Testis (tissue), 3 donors: ENCODE data around the gene TDRD10. TPM values are rescaled to one million over a fixed set of nuclear protein-coding genes. Genes with fewer than 3 reads are reported as not detected.

Source experiments
- DNase-seq: peaks from one replicate; pipeline ENCODE4 v3.0.0-alpha.2; 2019
- H3K27ac ChIP-seq, 2 donors: fragments of 200-600 bp; sonication (generic); one replicate each; pipeline ENCODE4 v1.5.1; 2019
- H3K27me3 ChIP-seq: fragments of 200-600 bp; sonication (generic); one replicate; pipeline ENCODE4 v1.5.1; 2019
- H3K36me3 ChIP-seq: fragments of 200-600 bp; sonication (generic); one replicate; pipeline ENCODE4 v1.5.1; 2017; ENCODE audit warnings: low read depth; ENCODE audit errors: missing control alignments
- H3K4me1 ChIP-seq: fragments of 200-600 bp; sonication (generic); one replicate; pipeline ENCODE4 v1.5.1; 2019
- H3K4me3 ChIP-seq, 2 donors: fragments of 200-600 bp; sonication (generic); one replicate each; pipeline ENCODE4 v1.5.1; 2017 to 2019
- H3K9me3 ChIP-seq: fragments of 200-600 bp; sonication (generic); one replicate; pipeline ENCODE4 v1.5.1; 2017
- CTCF ChIP-seq, 3 experiments: fragments of 450-650 bp in 2 of 3; fragments of 200-600 bp in 1 of 3; sonication (generic) in 1 of 3; IDR thresholded peaks; one replicate each; pipeline ENCODE4 v1.5.1; 2016 to 2019; ENCODE audit warnings: antibody characterized with exemption in 3 of 3, mild to moderate bottlenecking in 2 of 3, moderate library complexity in 1 of 3
- POLR2A ChIP-seq: fragments of 450-650 bp; IDR thresholded peaks from one replicate; pipeline ENCODE4 v1.6.1; 2017; ENCODE audit warnings: antibody characterized with exemption, mild to moderate bottlenecking, moderate library complexity
- WGBS, 2 donors: methylation state at CpG; one replicate each; pipeline ENCODE4 v1.1.5; 2018; 5-methylcytosine and 5-hydroxymethylcytosine counted together
- intact Hi-C: fragments of 100-400 bp; cut with DNase I; formaldehyde crosslinking; loops from one replicate; pipeline ENCODE4 v1.15.1; 2023; ENCODE audit warnings: low total_unique reads
- polyA plus RNA-seq: library from polyadenylated mRNA; stranded (reverse); fragments of 350-450 nt; fragmentation: Illumina TruSeq; extraction: RNeasy Lipid Tissue Mini Kit (QIAGEN cat#74804); gene quantifications from one replicate; pipeline ENCODE4 v1.2.3, GENCODE V29; 2014; ENCODE audit warnings: low read depth, low replicate concordance; ENCODE audit not compliant: insufficient read depth
- total RNA-seq, 2 donors: library from RNA; depleted of rRNA; stranded (reverse); fragments of >200 nt; gene quantifications; one replicate each; pipeline ENCODE4 v1.2.3, GENCODE V29; 2016

TDRD10 gene
- total and polyA plus RNA-seq, 3 donors from 2014 or later: 50.9 to 123 (median 60.3) TPM

DNA sequence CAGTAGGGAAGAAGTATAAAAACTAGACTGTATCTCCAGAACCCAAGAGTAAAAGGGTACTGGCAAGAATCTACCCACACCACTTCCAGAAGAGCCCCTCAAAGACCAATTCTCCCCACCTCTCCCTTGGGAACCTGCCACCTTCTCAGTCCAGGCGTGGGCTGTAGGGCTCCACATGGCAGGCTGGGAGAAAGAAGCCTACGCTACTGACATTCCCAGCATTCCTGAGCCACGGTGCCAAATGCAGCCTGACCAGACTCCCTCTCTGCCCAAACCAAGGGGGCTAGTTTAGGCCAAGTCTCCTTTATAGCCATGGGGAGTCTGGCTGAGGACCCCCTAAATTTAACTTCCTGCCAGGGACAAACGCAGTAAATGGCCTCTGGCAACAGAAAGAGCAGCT is 54.4 kb downstream of the TDRD10 start:
- peak overlapping the region in 1 of 2 donors; percentile 38 for H3K27ac ChIP-seq
- TF ChIP-seq POLR2A (no peak), CTCF (IDR thresholded peaks at IDR 0.05) (no peak)
- H3K36me3 ChIP-seq: no peaks in the 10 kb centered on the region
- H3K4me3 ChIP-seq: no peak overlapping the region
- peak; percentile 43 for DNase-seq
- no peaks in the 10 kb centered on the region for H3K27me3 ChIP-seq
- intact Hi-C loops: no loop called here
- 10% methylated on average over 1 to 4 of the region's 4 CpGs for WGBS, 2 donors
- no peaks in the 10 kb centered on the region for H3K9me3 ChIP-seq
- H3K4me1 ChIP-seq: peaks cover 17% of the 10 kb centered on the region

- 9 to 11% methylated on average over 7 of the region's 7 CpGs for WGBS, 2 donors
- intact Hi-C loops: no loop called here
- Histone ChIP-seq H3K4me1 (peaks cover 17% of the 10 kb centered on the region), H3K27ac (peak overlapping the region; percentile 82 to 87), H3K36me3 (no peaks in the 10 kb centered on the region), H3K27me3 (no peaks in the 10 kb centered on the region), H3K9me3 (no peaks in the 10 kb centered on the region), H3K4me3 (peak overlapping the region; percentile 82 to 83)
- TF ChIP-seq POLR2A: no peak
- TF ChIP-seq CTCF (IDR thresholded peaks at IDR 0.05): no peak
- DNase-seq: no peak
These were observed 55.4 kb downstream of the TDRD10 start for GRCh38 chr1:154557248-154557938.

- Histone ChIP-seq H3K27ac (peak within 1 kb of the TSS; percentile 87), H3K4me1 (peaks cover 17% of the 10 kb centered on the region), H3K27me3 (no peaks in the 10 kb centered on the region), H3K4me3 (peak within 1 kb of the TSS; percentile 82 to 83), H3K36me3 (no peaks in the 10 kb centered on the region), H3K9me3 (no peaks in the 10 kb centered on the region)
- TF ChIP-seq POLR2A: no peak
- TF ChIP-seq CTCF (IDR thresholded peaks at IDR 0.05): no peak
- WGBS, 2 donors: 0% methylated on average over 6 to 55 of the region's 69 CpGs
- peak; percentile 50 for DNase-seq
- intact Hi-C loops: no loop called here
These were observed 56.1 kb downstream of the TDRD10 start, which contains the start of gene UBE2Q1 for GRCh38 chr1:154557939-154558719. TSS of gene UBE2Q1 (minus strand) at chr1:154558662. CDS start at chr1:154558553, 109 bp downstream.

- H3K27ac ChIP-seq: peak overlapping the region; percentile 87
- no peaks in the 10 kb centered on the region for H3K36me3 ChIP-seq
- no peak for TF ChIP-seq POLR2A
- peak in 1 of 3 experiments; percentile 10 for TF ChIP-seq CTCF (IDR thresholded peaks at IDR 0.05)
- H3K4me1 ChIP-seq: peaks cover 17% of the 10 kb centered on the region
- H3K9me3 ChIP-seq: no peaks in the 10 kb centered on the region
- 0% methylated on average over 22 to 57 of the region's 57 CpGs for WGBS, 2 donors
- DNase-seq: peak; percentile 99
- no peaks in the 10 kb centered on the region for H3K27me3 ChIP-seq
- H3K4me3 ChIP-seq: peak overlapping the region; percentile 74 to 83
- intact Hi-C loops: no loop called here
These were observed 56.9 kb downstream of the TDRD10 start for GRCh38 chr1:154558720-154559465.
